Ecto neural progenitor cell (in vitro differentiated cells): Measurements from ENCODE around the gene DPY19L2.

ENCODE experiments used
- DNase-seq: peaks from one replicate; pipeline ENCODE4 v3.0.0-alpha.2; 2018; ENCODE audit warnings: low spot score

Gene DPY19L2

DNA sequence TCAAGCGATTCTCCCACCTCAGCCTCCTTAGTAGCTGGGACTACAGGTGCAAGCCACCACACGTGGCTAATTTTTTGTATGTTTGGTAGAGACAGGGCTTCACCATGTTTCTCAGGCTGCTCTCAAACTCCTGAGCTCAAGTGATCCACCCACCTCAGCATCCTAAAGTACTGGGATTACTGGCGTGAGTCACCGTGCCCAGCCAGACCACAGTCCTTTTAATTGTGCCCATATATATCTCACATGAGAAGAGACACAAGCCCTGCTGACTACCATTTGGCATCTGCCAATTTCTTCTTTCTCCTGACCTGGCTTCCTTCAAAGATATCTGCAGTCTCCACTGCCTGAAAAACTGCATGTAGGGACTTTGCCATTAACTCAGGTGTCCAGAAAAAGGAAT lies 142.5 kb downstream of the DPY19L2 start:
- DNase-seq, result no peak

- DNase-seq, result no peak
Measured at GRCh38 chr12:63521706-63522105, 146.6 kb downstream of the DPY19L2 start.
